GM12878 (cell line): ENCODE results near the gene SHQ1. TPM values are rescaled to one million over a fixed set of nuclear protein-coding genes. Genes with fewer than 3 reads are reported as not detected.

Experiments
- ATAC-seq: fragments of 200-7000 bp; cut with Tn5 transposase; 3 replicates; pipeline ENCODE4 v1.9.1; 2020; ENCODE audit warnings: mild to moderate bottlenecking, moderate library complexity
- BruUV-seq: library from RNA; stranded (reverse); fragments of 400-500 nt; replicated peaks from 2 replicates; lab custom pipeline; 2021; lab: Mats Ljungman, UMichigan
- CTCF ChIA-PET: fragments of 300-600 bp; sonication (Branson Sonifier 250); formaldehyde crosslinking; extraction: SDS; loops from one replicate; lab custom pipeline; 2021; ENCODE audit warnings: inconsistent platforms; lab: Yijun Ruan, JAX
- POLR2A ChIA-PET: fragments of 350-600 bp; formaldehyde crosslinking; extraction: SDS; loops from one replicate; lab custom pipeline; 2021; ENCODE audit warnings: inconsistent platforms; lab: Charles Lee
- RAD21 ChIA-PET: fragments of 300-600 bp; sonication (Branson Sonifier 250); formaldehyde crosslinking; loops from one replicate; lab custom pipeline; 2023; ENCODE audit warnings: antibody characterized with exemption; ENCODE audit not compliant: unreplicated experiment; lab: Charles Lee
- SMC1A ChIA-PET: fragments of 300-600 bp; sonication (Branson Sonifier 250); formaldehyde crosslinking; loops from one replicate; lab custom pipeline; 2023; ENCODE audit not compliant: unreplicated experiment, uncharacterized antibody; lab: Charles Lee
- DNase-seq: peaks from one replicate; pipeline ENCODE4 v3.0.0-alpha.2; 2011; ENCODE audit warnings: low read depth, low spot score
- FAIRE-seq: peaks from 3 replicates; lab custom pipeline; 2011; peaks lifted over from hg19 to GRCh38; lab: Jason Lieb, UNC
- H2AFZ ChIP-seq: 2 replicates; pipeline ENCODE4 v1.6.0; 2011; ENCODE audit warnings: low read depth, low read length, control low read depth; ENCODE audit not compliant: control insufficient read depth
- H3K27ac ChIP-seq: 2 replicates; pipeline ENCODE4 v1.5.1; 2011; ENCODE audit warnings: control low read depth; ENCODE audit not compliant: control insufficient read depth, insufficient read depth
- H3K27me3 ChIP-seq, 2 experiments: replicated peaks in 1 of 2; 2 replicates each; pipeline versions ENCODE4 v1.6.0 to v1.6.1; 2011; ENCODE audit warnings: low read length in 1 of 2; ENCODE audit not compliant: control insufficient read depth in 2 of 2, insufficient read depth in 2 of 2
- H3K36me3 ChIP-seq, 2 experiments: 2 replicates each; pipeline ENCODE4 v1.5.1; 2011; ENCODE audit warnings: low read length in 1 of 2; ENCODE audit not compliant: control insufficient read depth in 2 of 2, insufficient read depth in 2 of 2
- H3K4me1 ChIP-seq: 2 replicates; pipeline ENCODE4 v1.6.1; 2011; ENCODE audit warnings: mild to moderate bottlenecking, low read length, moderate library complexity, mixed read lengths; ENCODE audit not compliant: control insufficient read depth, insufficient read depth
- H3K4me2 ChIP-seq: 2 replicates; pipeline ENCODE4 v1.6.0; 2011; ENCODE audit warnings: control low read depth; ENCODE audit not compliant: control insufficient read depth, insufficient read depth
- H3K4me3 ChIP-seq: fragments of 200-600 bp; sonication (generic); 2 replicates; pipeline ENCODE4 v1.5.1; 2016
- H3K79me2 ChIP-seq: 2 replicates; pipeline ENCODE4 v1.6.0; 2011; ENCODE audit warnings: low read length; ENCODE audit not compliant: control insufficient read depth, insufficient read depth
- H3K9ac ChIP-seq: 2 replicates; pipeline ENCODE4 v1.8.0; 2011; ENCODE audit warnings: low read length, control low read depth, mixed read lengths; ENCODE audit not compliant: control insufficient read depth, insufficient read depth
- H3K9me3 ChIP-seq: replicated peaks from 3 replicates; pipeline ENCODE4 v1.5.1; 2011; ENCODE audit warnings: mild to moderate bottlenecking, low read length; ENCODE audit not compliant: control insufficient read depth, insufficient read depth
- H4K20me1 ChIP-seq: 2 replicates; pipeline ENCODE4 v1.6.0; 2011; ENCODE audit not compliant: control insufficient read depth, insufficient read depth
- CBFB ChIP-seq: IDR thresholded peaks from 2 replicates; pipeline ENCODE4 v1.6.1; 2016; ENCODE audit warnings: antibody characterized with exemption, low read depth
- CBX3 ChIP-seq: fragments of 200-600 bp; sonication (generic); IDR thresholded peaks from 2 replicates; pipeline ENCODE4 v1.6.1; 2016; ENCODE audit warnings: low read depth, borderline replicate concordance
- CBX5 ChIP-seq: sonication (generic); IDR thresholded peaks from 2 replicates; pipeline ENCODE4 v1.6.1; 2016; ENCODE audit warnings: low read depth, moderate library complexity, mild to moderate bottlenecking, inconsistent platforms
- DPF2 ChIP-seq: fragments of 450-650 bp; IDR thresholded peaks from 2 replicates; pipeline ENCODE4 v1.6.1; 2017; ENCODE audit warnings: mild to moderate bottlenecking
- FOXM1 ChIP-seq: IDR thresholded peaks from 2 replicates; pipeline ENCODE4 v1.6.1; 2012; ENCODE audit warnings: low read depth, mild to moderate bottlenecking, inconsistent platforms, low read length, moderate library complexity
- IRF4 ChIP-seq: IDR thresholded peaks from 2 replicates; pipeline ENCODE4 v1.6.1; 2011; ENCODE audit warnings: low read depth, low read length
- NFXL1 ChIP-seq: fragments of 450-650 bp; IDR thresholded peaks from 2 replicates; pipeline ENCODE4 v1.6.1; 2017; ENCODE audit warnings: antibody characterized with exemption, mild to moderate bottlenecking, borderline replicate concordance
- PAX8 ChIP-seq: fragments of 450-650 bp; IDR thresholded peaks from 2 replicates; pipeline ENCODE4 v1.6.1; 2017; ENCODE audit warnings: mild to moderate bottlenecking, moderate library complexity
- PML ChIP-seq: IDR thresholded peaks from 2 replicates; pipeline ENCODE4 v1.6.1; 2012; ENCODE audit warnings: low read length, inconsistent platforms
- RAD51 ChIP-seq: fragments of 450-650 bp; IDR thresholded peaks from 2 replicates; pipeline ENCODE4 v1.6.1; 2016; ENCODE audit warnings: moderate library complexity, mild to moderate bottlenecking, inconsistent platforms
- SIN3A ChIP-seq: IDR thresholded peaks from 2 replicates; pipeline ENCODE4 v1.6.1; 2012; ENCODE audit warnings: low read depth, low read length, improper control_type of control experiment
- USF2 ChIP-seq: IDR thresholded peaks from 2 replicates; pipeline ENCODE4 v1.6.1; 2011; ENCODE audit warnings: low read depth, low read length, improper control_type of control experiment, borderline replicate concordance
- ZBTB40 ChIP-seq: fragments of 450-650 bp; IDR thresholded peaks from 2 replicates; pipeline ENCODE4 v1.6.1; 2016; ENCODE audit warnings: mild to moderate bottlenecking, moderate library complexity, borderline replicate concordance
- in situ Hi-C: fragments of 300-500 bp; cut with MboI; formaldehyde crosslinking; loops from 9 replicates; pipeline ENCODE4 v1.14.3; 2018; ENCODE audit warnings: mixed read lengths
- intact Hi-C: fragments of 100-400 bp; cut with micrococcal nuclease; formaldehyde crosslinking; loops from one replicate; pipeline ENCODE4 v1.14.2; 2022; ENCODE audit not compliant: unreplicated experiment
- polyA plus RNA-seq, 11 experiments: library from polyadenylated mRNA; depleted of rRNA in 4 of 11; unstranded in 6 of 11; stranded (reverse) in 5 of 11; fragments of >200 nt; fragmentation: Nextera tagmentation in 4 of 11; fragmentation: Illumina TruSeq in 1 of 11; extraction: Ambion mirVana in 4 of 11; extraction: Trizol in 1 of 11; gene quantifications; 1 replicate in 1 of 11; 2 replicates in 10 of 11; pipeline versions ENCODE4 v1.2.1 to v1.2.3, GENCODE V29; 2011 to 2016; ENCODE audit warnings: inconsistent platforms in 2 of 11, missing spikeins in 2 of 11, low read depth in 1 of 11
- total RNA-seq, 4 experiments: library from RNA; depleted of rRNA in 3 of 4; stranded (reverse); fragments of >200 nt in 3 of 4; fragmentation: Illumina TruSeq in 1 of 4; extraction: Trizol in 1 of 4; gene quantifications; 2 replicates each; pipeline versions ENCODE4 v1.2.1 to v1.2.3, GENCODE V29; 2013 to 2021

Gene SHQ1
- total and polyA plus RNA-seq, 10 of the 15 experiments (the other 5 are each of a cell fraction or from before 2014, with no cell fraction given), result 12.6 to 51.7 (median 24.5) TPM

- Histone ChIP-seq H3K79me2 (no peaks in the 10 kb centered on the region), H3K9me3 (no peaks in the 10 kb centered on the region), H3K4me3 (no peak overlapping the region), H2AFZ (no peak overlapping the region), H3K9ac (no peak overlapping the region), H3K4me1 (no peaks in the 10 kb centered on the region), H3K4me2 (no peak overlapping the region), H4K20me1 (no peaks in the 10 kb centered on the region), H3K36me3 (peaks cover 0 to 20% of the 10 kb centered on the region in 2 experiments; a peak in 3 of 4 replicates), H3K27ac (no peak overlapping the region), H3K27me3 (no peaks in the 10 kb centered on the region)
- CTCF ChIA-PET, result interaction anchor here (1.1 to 5.1 kb wide), 5 partner anchors 8 to 226 kb away, joined by 3 to 30 read pairs (median 5); no protein-coding TSS in a partner anchor
- in situ Hi-C loops, result no loop called here
- no peak for ATAC-seq
- TF ChIP-seq IRF4 (no peak), SIN3A (no peak), RAD51 (no peak), PML (no peak), CBX3 (no peak)
- RAD21 ChIA-PET, result interaction anchor here (1.0 to 3.2 kb wide), 2 partner anchors 9 to 164 kb away, joined by 4 to 15 read pairs; no protein-coding TSS in a partner anchor
- BruUV-seq, result no TSS peak
- intact Hi-C loops, result no loop called here
- SMC1A ChIA-PET, result interaction anchor here (0.9 to 3.7 kb wide), 7 partner anchors 8 to 853 kb away, joined by 3 to 14 read pairs (median 4); no protein-coding TSS in a partner anchor
- no peak for DNase-seq
- FAIRE-seq, result no peak
- POLR2A ChIA-PET, result no interaction called here
Measured at GRCh38 chr3:72830452-72831223, 17.6 kb downstream of the SHQ1 start.

GRCh38 chr3:72829701-72830100, 18.5 kb downstream of the SHQ1 start:
- Histone ChIP-seq H3K9me3 (no peaks in the 10 kb centered on the region), H3K9ac (no peak overlapping the region), H3K4me1 (no peaks in the 10 kb centered on the region), H3K27ac (no peak overlapping the region), H3K4me3 (no peak overlapping the region), H3K79me2 (no peaks in the 10 kb centered on the region), H2AFZ (no peak overlapping the region), H3K27me3 (no peaks in the 10 kb centered on the region), H3K36me3 (peaks cover 2 to 18% of the 10 kb centered on the region in 2 experiments; a peak in 2 of 4 replicates), H3K4me2 (no peak overlapping the region), H4K20me1 (no peaks in the 10 kb centered on the region)
- ATAC-seq (no peak), FAIRE-seq (no peak), DNase-seq (no peak)
- POLR2A ChIA-PET, result no interaction called here
- BruUV-seq, result no TSS peak
- RAD21 ChIA-PET, result interaction anchor here (1.0 kb wide), 1 partner anchor 163 kb away, joined by 4 read pairs; no protein-coding TSS in a partner anchor
- intact Hi-C loops, result loop anchor here (10.0 kb wide), 1 partner anchor 845 kb away; no protein-coding TSS in a partner anchor
- CTCF ChIA-PET, result interaction anchor here (0.6 to 1.8 kb wide), 3 partner anchors 164 to 748 kb away, joined by 3 to 5 read pairs (median 3); no protein-coding TSS in a partner anchor
- in situ Hi-C loops, result no loop called here
- SMC1A ChIA-PET, result interaction anchor here (0.9 to 2.0 kb wide), 3 partner anchors 10 to 16 kb away, joined by 3 to 9 read pairs (median 3); no protein-coding TSS in a partner anchor
- no peak for TF ChIP-seq PAX8
- TF ChIP-seq USF2, result no peak
- TF ChIP-seq CBFB, result no peak
- TF ChIP-seq DPF2, result no peak
- no peak for TF ChIP-seq NFXL1
- TF ChIP-seq ZBTB40, result no peak
- no peak for TF ChIP-seq FOXM1
- no peak for TF ChIP-seq CBX5
